PC-9 (cell line): ENCODE measurements around the gene PALM.

Experiments
- CTCF ChIP-seq: fragments of 200-600 bp; sonication (generic); conservative IDR thresholded peaks from 2 replicates; pipeline ENCODE4 v1.6.1; 2017; ENCODE audit warnings: mixed run types, antibody characterized with exemption, mild to moderate bottlenecking, moderate library complexity
- EZH2 ChIP-seq: fragments of 200-600 bp; sonication (generic); IDR thresholded peaks from 2 replicates; pipeline ENCODE4 v1.8.0; 2017; ENCODE audit warnings: antibody characterized with exemption, low read depth

- no peak for TF ChIP-seq CTCF
- TF ChIP-seq EZH2 = no peak
These were observed 42.1 kb downstream of the PALM start, which contains the start of gene MISP for GRCh38 chr19:750640-751423.
